HK-2 (cell line): ENCODE data around the gene ALPL.

Experiments used
- DNase-seq: peaks from one replicate; pipeline ENCODE4 v3.0.0-alpha.2; 2018; ENCODE audit not compliant: unreplicated experiment

The ALPL gene

DNA sequence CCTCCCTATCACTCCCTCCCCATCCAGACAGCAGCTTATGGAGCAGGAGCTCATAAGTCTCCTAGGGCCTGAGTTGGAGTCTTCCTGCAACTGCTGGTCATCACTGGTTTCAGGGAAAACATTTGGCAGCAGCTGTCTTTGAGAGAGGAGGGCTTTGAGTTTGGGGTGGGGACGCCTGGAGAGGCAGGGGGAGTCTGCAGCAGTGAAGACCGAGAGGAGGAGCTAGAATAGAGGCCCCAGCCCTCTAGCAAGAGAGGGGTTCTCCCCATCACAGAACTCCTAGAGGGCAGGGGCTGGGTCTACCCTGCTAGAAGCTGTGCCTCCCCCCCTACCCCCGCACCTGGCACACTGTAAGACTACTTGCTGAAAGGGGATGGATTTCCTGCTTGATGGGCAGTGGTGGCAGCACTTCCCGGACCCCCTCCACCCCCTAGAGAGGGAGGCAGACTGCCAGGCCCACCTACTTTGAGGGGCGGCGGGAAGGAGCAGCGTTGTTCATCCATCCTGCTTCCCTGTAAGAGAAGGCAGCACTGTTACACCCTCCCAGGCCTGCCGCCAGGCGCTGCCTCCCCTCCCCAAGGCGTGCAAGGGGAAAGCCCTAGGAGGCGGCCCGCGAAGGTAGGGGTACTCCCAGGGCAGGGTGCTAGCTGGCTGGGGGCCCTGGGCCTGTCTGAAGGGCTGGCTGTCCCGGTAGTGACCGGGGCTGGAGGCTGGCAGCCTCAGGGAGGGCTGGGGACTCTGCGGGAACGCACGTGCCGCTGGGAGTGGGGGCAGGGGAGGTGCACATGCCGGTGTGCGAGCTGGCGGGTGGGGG is 109.5 kb downstream of the ALPL start:
- no peak for DNase-seq

DNA sequence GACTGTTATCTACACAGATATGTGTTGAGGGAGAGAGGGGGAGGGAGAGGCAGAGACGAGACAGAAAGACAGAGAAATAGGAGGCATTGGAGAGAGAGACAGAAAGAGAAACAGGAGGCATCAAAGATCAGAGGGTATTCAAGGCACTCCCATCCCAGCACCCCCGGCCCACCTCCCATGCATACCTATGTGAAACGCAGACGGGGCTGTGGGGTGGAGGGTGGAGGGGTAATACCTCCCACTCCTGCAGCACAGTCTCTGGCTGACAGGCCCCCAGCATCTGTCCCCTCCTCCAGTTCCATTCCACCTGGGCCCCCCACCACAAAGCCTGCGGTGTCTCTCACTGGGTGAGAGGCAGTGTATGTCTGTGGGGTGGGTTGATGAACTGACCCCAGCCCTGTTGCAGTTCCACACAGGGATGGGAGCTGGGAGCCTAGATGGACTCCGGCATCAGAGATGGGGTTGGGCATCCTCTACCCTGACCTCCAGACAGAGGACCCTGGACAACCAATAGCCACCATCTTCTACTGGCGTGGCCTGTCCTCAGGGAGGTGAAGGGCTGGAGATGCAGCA is 110.2 kb downstream of the ALPL start:
- DNase-seq, result no peak

DNA sequence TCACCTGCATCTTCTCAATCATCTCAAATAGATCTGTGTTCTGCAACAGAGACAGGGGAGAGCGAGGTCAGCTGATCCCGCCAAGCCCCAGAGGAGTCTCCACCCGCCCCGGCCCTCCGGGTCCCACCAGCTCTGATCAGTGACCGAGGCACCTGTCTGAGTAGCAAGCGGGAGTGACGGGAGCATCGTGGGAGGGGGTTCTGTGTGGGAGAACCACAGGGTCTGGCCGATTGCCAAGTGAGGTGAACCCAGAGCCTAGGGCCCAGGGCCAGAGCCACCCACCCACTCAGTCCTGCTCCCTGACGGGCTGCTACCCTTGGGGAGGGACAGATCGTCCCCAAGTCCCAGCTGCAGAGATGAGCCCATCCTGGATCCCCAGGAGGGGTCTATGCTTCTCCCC is 110.8 kb downstream of the ALPL start:
- no peak for DNase-seq

DNA sequence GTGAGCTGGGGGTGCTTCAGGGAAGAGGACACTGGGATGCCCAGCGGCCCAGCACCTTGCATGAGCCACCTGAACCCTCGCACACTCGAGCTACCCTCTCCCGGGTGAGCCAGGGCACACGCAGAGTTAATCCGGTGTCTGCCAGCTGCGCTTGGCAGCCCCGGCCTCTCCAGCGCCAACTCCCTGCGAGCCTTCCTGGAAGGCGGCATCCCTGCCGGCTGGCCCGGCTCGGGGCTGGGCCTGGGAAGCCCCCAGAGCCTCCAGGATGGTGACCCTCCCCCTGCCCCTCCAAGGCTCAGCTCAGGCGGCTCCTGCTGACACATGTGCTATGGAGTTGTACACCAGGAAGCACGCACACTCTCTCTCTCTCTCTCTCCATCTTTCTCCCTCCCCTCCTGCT is 111.3 kb downstream of the ALPL start:
- no peak for DNase-seq

DNA sequence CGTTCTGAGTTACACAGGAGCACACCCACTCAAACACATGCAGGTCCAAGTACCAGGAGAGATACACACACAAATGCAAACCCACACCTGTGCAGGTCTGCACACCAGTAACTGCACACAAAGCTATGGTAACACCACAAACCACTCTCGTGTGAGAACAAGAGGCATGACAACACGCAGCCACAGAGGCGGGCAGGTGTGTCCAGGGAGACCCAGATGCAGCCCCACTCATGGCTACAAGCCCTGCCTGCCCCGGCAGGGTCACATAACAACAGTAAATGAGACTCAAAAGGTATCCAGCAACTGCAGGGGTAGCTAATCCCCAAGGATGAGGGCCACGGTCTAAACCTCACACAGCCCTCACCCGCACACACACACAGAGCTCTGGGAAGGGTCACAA is 111.8 kb downstream of the ALPL start:
- no peak for DNase-seq

DNA sequence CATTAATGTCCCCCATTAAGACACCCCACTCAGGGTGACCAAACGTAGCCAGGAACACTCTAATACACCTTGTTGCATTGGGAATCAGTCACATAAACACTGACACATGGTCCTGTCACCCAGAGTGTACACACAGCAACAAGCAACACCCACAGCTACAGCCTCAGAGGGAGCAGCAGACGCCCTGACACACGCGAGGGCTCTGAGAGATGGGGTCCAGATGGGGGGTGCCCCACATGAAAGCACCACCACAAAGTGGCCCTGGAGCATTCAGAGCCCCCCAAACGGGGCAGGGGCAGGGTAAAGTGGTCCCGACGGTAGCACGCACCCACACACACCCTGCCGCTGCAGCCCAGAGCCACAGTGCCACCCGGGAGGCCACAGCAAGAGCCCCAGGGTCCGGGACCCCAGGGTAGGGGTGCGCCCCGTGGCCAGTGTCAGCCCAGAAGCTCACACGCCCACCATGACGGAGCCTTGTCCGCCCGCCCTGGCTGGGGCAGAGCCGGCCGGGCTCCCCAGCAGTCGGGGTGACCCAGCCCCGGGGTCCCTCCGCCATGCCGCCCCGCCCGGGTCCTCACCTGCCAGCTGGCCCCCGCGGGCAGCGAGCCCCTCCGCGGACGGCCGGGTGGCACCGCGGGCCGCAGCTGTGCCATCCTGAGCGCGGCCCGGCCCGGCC is 112.7 kb downstream of the ALPL start:
- DNase-seq, result no peak

DNA sequence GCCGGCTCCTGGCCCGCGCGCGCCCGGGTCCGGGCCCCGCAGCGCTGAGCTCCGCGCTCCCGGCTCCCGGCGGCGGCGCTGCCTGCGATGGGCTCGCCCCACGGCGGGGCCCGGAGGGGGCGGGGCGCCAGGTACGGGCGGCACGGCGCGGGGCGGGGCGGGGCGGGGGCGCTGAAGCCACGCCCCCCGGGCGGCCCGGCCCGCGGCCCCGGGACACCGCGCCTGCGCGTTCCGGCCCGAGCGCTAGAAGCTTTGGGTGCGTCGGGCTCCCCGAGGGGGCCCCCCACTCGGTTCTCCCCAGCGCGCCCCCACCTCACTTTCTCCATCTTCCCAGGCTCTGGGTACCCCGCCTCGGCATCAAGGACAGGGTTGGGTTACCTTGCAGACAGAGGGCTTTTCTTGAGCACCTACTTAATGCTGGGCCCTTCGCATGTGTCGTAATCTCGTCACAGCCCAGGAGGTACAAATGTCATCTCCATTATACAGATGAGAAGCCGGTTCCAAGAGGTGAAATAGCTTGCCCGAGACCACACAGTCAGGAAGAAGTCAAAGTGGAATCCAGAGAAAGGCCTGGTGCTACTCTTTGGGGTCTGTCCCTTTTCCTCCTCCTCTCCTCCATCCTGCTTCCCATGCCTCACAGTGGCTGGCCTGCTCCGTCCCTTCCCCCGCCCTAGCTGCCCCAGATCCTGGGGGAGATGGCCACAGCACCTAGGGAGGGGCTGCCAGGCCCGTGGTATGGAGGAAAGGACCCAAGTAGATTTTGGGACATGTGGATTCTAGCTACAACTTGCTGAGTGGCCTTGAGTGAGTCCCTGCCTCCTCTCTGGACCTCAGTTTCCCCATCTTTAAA is 113.5 kb downstream of the ALPL start:
- DNase-seq, result no peak

DNA sequence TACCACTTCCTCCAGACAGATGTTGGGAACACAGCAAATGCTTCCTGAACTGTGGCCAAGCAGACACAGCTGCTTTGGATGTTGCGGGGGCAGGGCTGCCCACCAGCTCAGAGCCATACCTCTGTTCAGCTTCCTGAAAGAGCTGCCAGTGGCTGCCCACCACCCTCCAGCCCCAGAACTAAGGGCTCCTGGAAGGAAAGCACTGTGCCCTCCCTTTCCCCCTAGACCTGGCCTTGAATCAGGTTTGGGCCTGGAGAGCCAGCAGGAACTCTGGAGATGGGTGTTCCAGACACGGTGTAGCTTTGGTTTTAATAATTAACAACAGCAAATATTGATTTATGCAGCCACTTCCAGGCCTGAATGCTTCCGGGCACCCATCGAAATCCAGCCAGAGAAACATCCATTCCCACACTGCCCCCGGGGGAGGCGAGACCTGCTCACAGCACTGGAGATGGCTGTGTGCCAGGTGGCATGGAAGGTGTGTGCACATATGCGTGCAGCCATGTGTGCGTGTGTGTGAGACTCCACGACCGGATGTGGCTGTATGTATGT is 114.3 kb downstream of the ALPL start:
- peak; percentile 43 for DNase-seq

DNA sequence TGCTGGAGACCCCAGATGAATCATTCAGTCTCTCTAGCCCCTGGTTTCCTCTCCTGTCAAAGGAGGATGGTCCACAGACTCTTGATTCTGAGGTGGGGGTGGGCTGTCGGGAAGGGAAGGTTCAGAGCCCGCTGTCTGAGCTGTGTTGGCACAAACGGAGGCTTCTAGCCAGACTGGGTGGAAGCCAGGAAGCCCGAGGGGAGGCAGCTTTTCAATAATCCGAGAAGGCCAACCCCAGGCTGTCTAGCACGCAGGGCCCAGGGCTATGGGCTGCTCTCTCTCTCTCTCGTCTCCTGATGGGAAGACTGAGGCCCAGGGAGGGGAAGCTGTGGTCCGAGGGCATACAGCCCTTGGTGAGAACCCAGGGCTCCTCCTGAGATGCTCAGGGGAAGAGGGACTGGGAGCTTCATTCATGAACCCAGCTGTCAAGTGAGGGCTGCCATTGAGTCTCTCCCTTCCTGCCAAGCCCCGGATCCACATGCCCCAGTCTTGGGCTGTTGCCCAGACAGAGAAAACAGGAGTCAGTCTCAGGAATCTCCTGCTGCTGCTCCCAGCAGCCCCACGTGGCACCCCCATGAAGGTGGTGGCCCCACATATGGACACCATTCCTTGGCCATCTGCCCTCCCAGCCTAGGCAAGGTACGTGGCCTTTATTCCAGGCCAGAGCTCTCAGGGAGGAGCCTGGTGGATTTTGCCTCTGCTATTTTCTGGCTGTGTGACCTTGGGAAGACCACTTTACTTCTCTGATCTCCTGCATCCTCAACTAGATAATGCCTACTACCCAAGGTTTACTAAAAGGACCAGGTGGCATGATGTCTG is 115.6 kb downstream of the ALPL start:
- DNase-seq, result no peak

DNA sequence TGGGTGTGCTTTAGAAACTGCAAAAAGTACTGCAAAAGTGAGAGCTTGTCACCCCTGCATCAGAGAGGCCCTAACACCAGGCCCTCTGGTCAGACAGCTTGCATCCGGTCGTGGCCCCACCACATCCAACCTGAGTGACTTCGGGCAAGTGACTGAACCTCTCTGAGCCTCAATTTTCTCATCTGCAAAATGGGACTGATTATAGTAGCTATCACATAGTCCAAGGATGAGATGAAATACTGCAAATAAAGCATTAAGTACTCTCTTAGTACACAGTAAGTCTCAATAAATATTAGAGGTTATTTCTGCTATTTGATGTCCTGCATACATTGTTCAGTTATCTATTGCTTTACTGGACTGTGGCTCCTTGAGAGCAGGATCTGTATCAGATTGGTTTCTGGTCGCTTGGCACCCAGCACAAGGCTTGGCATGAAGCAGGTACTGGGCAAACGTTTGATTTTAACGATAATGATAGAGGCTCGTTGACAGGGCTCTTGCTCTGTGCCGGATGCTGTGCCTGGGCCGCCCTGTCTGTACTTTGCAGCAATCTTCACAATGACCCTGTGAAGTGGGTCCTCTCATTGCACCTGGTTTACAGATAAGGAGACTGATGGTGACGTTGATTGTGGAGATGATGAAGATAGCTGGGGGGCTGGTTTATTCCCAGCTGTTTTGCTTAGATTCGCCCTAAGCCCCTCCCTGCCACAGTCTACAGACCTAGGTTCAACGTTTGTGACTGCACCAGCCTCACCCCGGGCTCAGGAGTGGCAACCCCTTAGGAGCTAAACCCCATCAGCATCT is 116.4 kb downstream of the ALPL start:
- DNase-seq, result no peak

DNA sequence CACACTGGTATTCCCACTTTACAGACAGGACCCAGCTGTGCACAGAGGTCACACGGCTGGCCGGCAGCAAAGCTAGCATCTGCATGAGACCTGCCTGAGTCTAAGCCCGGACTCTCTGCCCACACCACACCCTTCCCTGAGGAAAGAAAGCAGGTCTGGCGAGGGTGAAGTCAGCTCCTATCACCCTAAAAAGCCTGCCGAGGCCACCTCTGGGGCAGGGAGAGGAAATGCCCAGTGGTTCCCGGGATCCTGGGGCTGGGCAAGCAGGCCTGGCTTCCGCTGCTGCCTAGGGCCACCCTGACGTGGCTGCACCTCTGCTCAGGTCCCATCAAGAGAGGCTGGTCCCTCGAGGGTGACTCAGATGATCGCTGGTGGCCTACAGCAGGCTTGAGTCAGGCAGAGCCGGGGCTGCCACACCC is 117.7 kb downstream of the ALPL start:
- DNase-seq, result no peak
